Common myeloid progenitor, CD34-positive (primary cell): Measurements from ENCODE around the gene CGB5. TPM values are rescaled to one million over a fixed set of nuclear protein-coding genes. Genes with fewer than 3 reads are reported as not detected.
"Not testable (repeated sequence)": the region's sequence is repeated elsewhere in the genome, so short reads cannot be mapped to it uniquely, and the experiment has no call there.

Experiments
- CTCF ChIA-PET: fragments of 350-600 bp; sonication (Branson Sonifier 250); formaldehyde crosslinking; loops from one replicate; lab custom pipeline; 2021; ENCODE audit warnings: antibody characterized with exemption; lab: Charles Lee
- POLR2A ChIA-PET: fragments of 350-600 bp; sonication (Branson Sonifier 250); formaldehyde crosslinking; loops from one replicate; lab custom pipeline; 2021; ENCODE audit warnings: antibody characterized with exemption; lab: Charles Lee
- DNase-seq, 3 donors: peaks; one replicate each; pipeline versions ENCODE4 v3.0.0 to v3.0.0-alpha.2; 2013
- H3K27ac ChIP-seq, 2 experiments: 1 replicate in 1 of 2; 2 replicates in 1 of 2; pipeline ENCODE4 v1.7.0; 2013; ENCODE audit warnings: inconsistent platforms in 2 of 2, low read length in 2 of 2, mild to moderate bottlenecking in 2 of 2, low read depth in 1 of 2, moderate library complexity in 1 of 2; ENCODE audit not compliant: severe bottlenecking in 2 of 2, insufficient read depth in 1 of 2, poor library complexity in 1 of 2
- H3K27me3 ChIP-seq, 5 experiments: replicated peaks in 2 of 5; 1 replicate in 3 of 5; 2 replicates in 2 of 5; pipeline versions ENCODE4 v1.6.1 to v1.7.0; 2013; ENCODE audit warnings: low read length in 4 of 5, mild to moderate bottlenecking in 2 of 5, moderate library complexity in 2 of 5, inconsistent platforms in 1 of 5; ENCODE audit not compliant: insufficient read depth in 5 of 5, control insufficient read depth in 4 of 5
- H3K36me3 ChIP-seq, 4 experiments: 1 replicate in 2 of 4; 2 replicates in 2 of 4; pipeline versions ENCODE4 v1.6.1 to v1.7.0; 2013; ENCODE audit warnings: low read length in 3 of 4, control low read depth in 1 of 4, mild to moderate bottlenecking in 1 of 4; ENCODE audit not compliant: control insufficient read depth in 4 of 4, insufficient read depth in 4 of 4
- H3K4me1 ChIP-seq, 4 experiments: 1 replicate in 3 of 4; 2 replicates in 1 of 4; pipeline versions ENCODE4 v1.6.1 to v1.7.1; 2013; ENCODE audit warnings: low read length in 3 of 4, mild to moderate bottlenecking in 3 of 4, control low read depth in 1 of 4, inconsistent platforms in 1 of 4, moderate library complexity in 1 of 4; ENCODE audit not compliant: control insufficient read depth in 4 of 4, insufficient read depth in 4 of 4; ENCODE audit errors: control extremely low read depth in 1 of 4
- H3K4me3 ChIP-seq, 7 experiments: 1 replicate in 4 of 7; 2 replicates in 3 of 7; pipeline versions ENCODE4 v1.5.1 to v1.7.0; 2013; ENCODE audit warnings: mild to moderate bottlenecking in 7 of 7, low read length in 6 of 7, moderate library complexity in 6 of 7, inconsistent platforms in 2 of 7, low read depth in 2 of 7, control low read depth in 1 of 7; ENCODE audit not compliant: insufficient read depth in 4 of 7, control insufficient read depth in 1 of 7; ENCODE audit errors: extremely low read depth in 1 of 7
- H3K9me3 ChIP-seq, 5 experiments: 1 replicate in 4 of 5; 2 replicates in 1 of 5; pipeline versions ENCODE4 v1.6.1 to v1.7.1; 2013; ENCODE audit warnings: low read length in 4 of 5, mild to moderate bottlenecking in 2 of 5, inconsistent platforms in 1 of 5, low read depth in 1 of 5, moderate library complexity in 1 of 5; ENCODE audit not compliant: control insufficient read depth in 4 of 5, insufficient read depth in 2 of 5; ENCODE audit errors: control extremely low read depth in 1 of 5
- WGBS: methylation state at CpG from one replicate; pipeline ENCODE4 v1.1.5; 2013; ENCODE audit not compliant: insufficient coverage; 5-methylcytosine and 5-hydroxymethylcytosine counted together
- polyA plus RNA-seq: library from polyadenylated mRNA; unstranded; fragments of 120-200 nt; gene quantifications from one replicate; pipeline ENCODE4 v1.2.1, GENCODE V29; 2013

Gene CGB5
- not detected for polyA plus RNA-seq

- 60% methylated on average over 3 of the region's 15 CpGs for WGBS
- H3K9me3 ChIP-seq, POLR2A ChIA-PET: not testable (repeated sequence)
Observed at GRCh38 chr19:49043548-49043947, at the start of gene CGB5. CGB5 (plus strand) TSS chr19:49043848; CDS start chr19:49044210, 362 bp downstream.

GRCh38 chr19:48994035-48994386 lies 49.6 kb upstream of the CGB5 start:
- no peak for DNase-seq
- H3K9me3 ChIP-seq, result no peaks in the 10 kb centered on the region
- CTCF ChIA-PET, result interaction anchor here (1.1 to 2.5 kb wide), 9 partner anchors 9 to 202 kb away, joined by 3 to 21 read pairs (median 4); no protein-coding TSS in a partner anchor
- POLR2A ChIA-PET, result interaction anchor here (0.6 kb wide), 1 partner anchor 215 kb away, joined by 8 read pairs; no protein-coding TSS in a partner anchor
- 2% methylated on average over 11 of the region's 13 CpGs for WGBS
- H3K27ac ChIP-seq, result peak overlapping the region; percentile 94 to 98
- peaks cover 0 to 14% (median 6%) of the 10 kb centered on the region in 4 experiments for H3K36me3 ChIP-seq
- H3K4me3 ChIP-seq, result peak overlapping the region; percentile 61 to 97 (median 92)
- H3K27me3 ChIP-seq, result no peaks in the 10 kb centered on the region
- peaks cover 4 to 29% (median 29%) of the 10 kb centered on the region in 4 experiments for H3K4me1 ChIP-seq

More at GRCh38 chr19:49043548-49043947, at the start of gene CGB5:
- DNase-seq, CTCF ChIA-PET, H3K27ac ChIP-seq, H3K36me3 ChIP-seq, H3K4me3 ChIP-seq, H3K4me1 ChIP-seq, H3K27me3 ChIP-seq: not testable (repeated sequence)

- ChIA-PET POLR2A (no interaction called here), CTCF (interaction anchor here (0.7 to 1.5 kb wide), 5 partner anchors 12 to 76 kb away, joined by 3 to 6 read pairs (median 4); partner anchors contain the start of gene LHB)
- peak in 2 of 3 donors; percentile 55 to 63 for DNase-seq
- Histone ChIP-seq H3K4me1 (peaks cover 4 to 16% (median 13%) of the 10 kb centered on the region in 4 experiments), H3K36me3 (peaks cover 0 to 23% (median 13%) of the 10 kb centered on the region in 4 experiments), H3K27ac (peak overlapping the region in 1 of 2 experiments; percentile 47), H3K27me3 (no peaks in the 10 kb centered on the region), H3K4me3 (no peak overlapping the region), H3K9me3 (no peaks in the 10 kb centered on the region)
- WGBS, result 83% methylated on average over 3 of the region's 5 CpGs
Observed at GRCh38 chr19:48997972-48998371, 45.7 kb upstream of the CGB5 start.

- no peaks in the 10 kb centered on the region for H3K9me3 ChIP-seq
- peaks cover 4 to 39% (median 25%) of the 10 kb centered on the region in 4 experiments for H3K36me3 ChIP-seq
- 79% methylated on average over 14 of the region's 16 CpGs for WGBS
- DNase-seq, result peak; percentile 63 to 86 (median 85)
- no peaks in the 10 kb centered on the region for H3K27me3 ChIP-seq
- H3K4me3 ChIP-seq, result no peak overlapping the region
- peaks cover 0 to 9% (median 5%) of the 10 kb centered on the region in 4 experiments for H3K4me1 ChIP-seq
- POLR2A ChIA-PET, result no interaction called here
- no peak overlapping the region for H3K27ac ChIP-seq
- CTCF ChIA-PET, result interaction anchor here (0.8 to 2.0 kb wide), 10 partner anchors 9 to 225 kb away, joined by 3 to 15 read pairs (median 4); partner anchors contain the start of gene CGB2
Observed at GRCh38 chr19:48999481-49000325, 43.9 kb upstream of the CGB5 start.

- Histone ChIP-seq H3K4me1 (no peaks in the 10 kb centered on the region), H3K27ac (no peak overlapping the region), H3K36me3 (peaks cover 16 to 66% (median 39%) of the 10 kb centered on the region in 4 experiments), H3K4me3 (no peak overlapping the region), H3K27me3 (no peaks in the 10 kb centered on the region), H3K9me3 (no peaks in the 10 kb centered on the region)
- DNase-seq, result no peak
- CTCF ChIA-PET, result interaction anchor here (0.9 kb wide), 1 partner anchor 8 kb away, joined by 3 read pairs; no protein-coding TSS in a partner anchor
- 99% methylated on average over 10 of the region's 15 CpGs for WGBS
- POLR2A ChIA-PET, result no interaction called here
Observed at GRCh38 chr19:49004133-49004532, 39.5 kb upstream of the CGB5 start.

GRCh38 chr19:49004964-49005614 lies 38.6 kb upstream of the CGB5 start:
- ChIA-PET CTCF (interaction anchor here (1.1 kb wide), 1 partner anchor 9 kb away, joined by 3 read pairs; no protein-coding TSS in a partner anchor), POLR2A (no interaction called here)
- Histone ChIP-seq H3K9me3 (no peaks in the 10 kb centered on the region), H3K27me3 (no peaks in the 10 kb centered on the region), H3K36me3 (peaks cover 19 to 65% (median 41%) of the 10 kb centered on the region in 4 experiments), H3K4me1 (no peaks in the 10 kb centered on the region), H3K4me3 (no peak overlapping the region), H3K27ac (no peak overlapping the region)
- WGBS, result 98% methylated on average over 6 of the region's 7 CpGs
- DNase-seq, result no peak
